ENCODE measurements around the gene NCS1.

Gene NCS1

GRCh38 chr9:130149031-130149430, 23.2 kb upstream of the NCS1 start:
- Histone ChIP-seq H3K4me2 (ENCODE audit: low read depth, low read length, poor library complexity, severe bottlenecking) (no peak overlapping the region), H3K9ac (ENCODE audit: low read depth, low read length, poor library complexity, severe bottlenecking) (no peak overlapping the region), H3K36me3 (ENCODE audit: insufficient read depth, low read length) (no peaks in the 10 kb centered on the region), H3K79me2 (ENCODE audit: insufficient read depth, low read length) (no peaks in the 10 kb centered on the region), H2AFZ (ENCODE audit: low read length) (no peak overlapping the region), H3K4me3 (ENCODE audit: low read length, poor library complexity, severe bottlenecking) (no peak overlapping the region), H3K9me2 (replicated peaks; ENCODE audit: low read depth, low read length) (no peaks in the 10 kb centered on the region), H3F3A (ENCODE audit: low read depth) (no peaks in the 10 kb centered on the region), H3K4me1 (ENCODE audit: insufficient read depth, low read length, poor library complexity, severe bottlenecking) (no peaks in the 10 kb centered on the region), H3K27me3 (ENCODE audit: insufficient read depth, low read length, poor library complexity, severe bottlenecking) (no peaks in the 10 kb centered on the region), H3K9me3 (ENCODE audit: insufficient read depth, low read depth, low read length) (no peaks in the 10 kb centered on the region), H4K20me1 (ENCODE audit: insufficient read depth, low read length, poor library complexity, severe bottlenecking) (no peaks in the 10 kb centered on the region)
- TF ChIP-seq CTCF (conservative IDR thresholded peaks at IDR 0.05; ENCODE audit: low read length): no peak
- no peak for TF ChIP-seq EZH2phosphoT487 (IDR thresholded peaks at IDR 0.05; ENCODE audit: borderline replicate concordance)

GRCh38 chr9:130149654-130150286, 22.4 kb upstream of the NCS1 start:
- H3K27me3 ChIP-seq (ENCODE audit: insufficient read depth, low read length, poor library complexity, severe bottlenecking): no peaks in the 10 kb centered on the region
- no peaks in the 10 kb centered on the region for H3K79me2 ChIP-seq (ENCODE audit: insufficient read depth, low read length)
- H4K20me1 ChIP-seq (ENCODE audit: insufficient read depth, low read length, poor library complexity, severe bottlenecking): no peaks in the 10 kb centered on the region
- no peak overlapping the region for H3K4me3 ChIP-seq (ENCODE audit: low read length, poor library complexity, severe bottlenecking)
- H3K36me3 ChIP-seq (ENCODE audit: insufficient read depth, low read length): no peaks in the 10 kb centered on the region
- no peak for TF ChIP-seq EZH2phosphoT487 (IDR thresholded peaks at IDR 0.05; ENCODE audit: borderline replicate concordance)
- TF ChIP-seq CTCF (conservative IDR thresholded peaks at IDR 0.05; ENCODE audit: low read length): no peak
- H3K9ac ChIP-seq (ENCODE audit: low read depth, low read length, poor library complexity, severe bottlenecking): no peak overlapping the region
- H3K4me1 ChIP-seq (ENCODE audit: insufficient read depth, low read length, poor library complexity, severe bottlenecking): no peaks in the 10 kb centered on the region
- H3K9me3 ChIP-seq (ENCODE audit: insufficient read depth, low read depth, low read length): no peaks in the 10 kb centered on the region
- H3K9me2 ChIP-seq (replicated peaks; ENCODE audit: low read depth, low read length): no peaks in the 10 kb centered on the region
- H2AFZ ChIP-seq (ENCODE audit: low read length): no peak overlapping the region
- no peaks in the 10 kb centered on the region for H3F3A ChIP-seq (ENCODE audit: low read depth)
- H3K4me2 ChIP-seq (ENCODE audit: low read depth, low read length, poor library complexity, severe bottlenecking): no peak overlapping the region

- Histone ChIP-seq H3K9me3 (ENCODE audit: insufficient read depth, low read depth, low read length) (no peaks in the 10 kb centered on the region), H3K27me3 (ENCODE audit: insufficient read depth, low read length, poor library complexity, severe bottlenecking) (no peaks in the 10 kb centered on the region), H4K20me1 (ENCODE audit: insufficient read depth, low read length, poor library complexity, severe bottlenecking) (no peaks in the 10 kb centered on the region), H3K36me3 (ENCODE audit: insufficient read depth, low read length) (no peaks in the 10 kb centered on the region), H3K4me3 (ENCODE audit: low read length, poor library complexity, severe bottlenecking) (no peak overlapping the region), H3K9me2 (replicated peaks; ENCODE audit: low read depth, low read length) (no peaks in the 10 kb centered on the region), H3K4me1 (ENCODE audit: insufficient read depth, low read length, poor library complexity, severe bottlenecking) (no peaks in the 10 kb centered on the region), H3K4me2 (ENCODE audit: low read depth, low read length, poor library complexity, severe bottlenecking) (no peak overlapping the region), H3K9ac (ENCODE audit: low read depth, low read length, poor library complexity, severe bottlenecking) (no peak overlapping the region), H3F3A (ENCODE audit: low read depth) (no peaks in the 10 kb centered on the region), H3K79me2 (ENCODE audit: insufficient read depth, low read length) (no peaks in the 10 kb centered on the region), H2AFZ (ENCODE audit: low read length) (no peak overlapping the region)
- TF ChIP-seq EZH2phosphoT487 (IDR thresholded peaks at IDR 0.05; ENCODE audit: borderline replicate concordance) (no peak), CTCF (conservative IDR thresholded peaks at IDR 0.05; ENCODE audit: low read length) (no peak)
These were observed 21.3 kb upstream of the NCS1 start for GRCh38 chr9:130150779-130151382.

Measured in Loucy (cell line).